HG03060 (cell line): ENCODE data around the gene DYRK1A.
A peak's percentile ranks its signal among the peaks of the same experiment; 100 is the strongest.
"Not testable (repeated sequence)": the region's sequence is repeated elsewhere in the genome, so short reads cannot be mapped to it uniquely, and the experiment has no call there.

Source experiments
- ATAC-seq: cut with Tn5 transposase; IDR thresholded peaks from one replicate; pipeline ENCODE4 v1.9.1; 2021; ENCODE audit warnings: low read depth, moderate number of reproducible peaks; ENCODE audit not compliant: unreplicated experiment

The DYRK1A gene

GRCh38 chr21:37366482-37367316, at the start of gene DYRK1A:
TSS of gene DYRK1A (plus strand) at chr21:37366773. CDS start at chr21:37420375, 53,602 bp downstream.
- peak; percentile 67 for ATAC-seq

- ATAC-seq: no peak
Observed at GRCh38 chr21:37319551-37319950, 47.0 kb upstream of the DYRK1A start.

- ATAC-seq: no peak
Observed at GRCh38 chr21:37322084-37322483, 44.5 kb upstream of the DYRK1A start.

GRCh38 chr21:37324558-37324957, 42.0 kb upstream of the DYRK1A start:
- ATAC-seq: no peak

GRCh38 chr21:37328147-37328546, 38.4 kb upstream of the DYRK1A start:
- ATAC-seq: not testable (repeated sequence)

- ATAC-seq: no peak
Observed at GRCh38 chr21:37331411-37331810, 35.2 kb upstream of the DYRK1A start.

GRCh38 chr21:37335053-37335452, 31.5 kb upstream of the DYRK1A start:
- no peak for ATAC-seq

- ATAC-seq: no peak
Observed at GRCh38 chr21:37337179-37337578, 29.4 kb upstream of the DYRK1A start.

GRCh38 chr21:37337831-37338230, 28.7 kb upstream of the DYRK1A start:
- no peak for ATAC-seq

- ATAC-seq: no peak
Observed at GRCh38 chr21:37338671-37339551, 27.7 kb upstream of the DYRK1A start.

GRCh38 chr21:37339552-37339939, 27.0 kb upstream of the DYRK1A start:
- no peak for ATAC-seq

GRCh38 chr21:37341254-37341960, 25.2 kb upstream of the DYRK1A start:
- no peak for ATAC-seq

GRCh38 chr21:37342046-37342632, 24.4 kb upstream of the DYRK1A start:
- no peak for ATAC-seq

GRCh38 chr21:37346841-37347430, 19.6 kb upstream of the DYRK1A start:
- ATAC-seq: no peak

GRCh38 chr21:37348664-37349063, 17.9 kb upstream of the DYRK1A start:
- no peak for ATAC-seq

GRCh38 chr21:37350472-37350871, 16.1 kb upstream of the DYRK1A start:
- no peak for ATAC-seq

GRCh38 chr21:37356706-37357105, 9.9 kb upstream of the DYRK1A start:
- ATAC-seq: no peak

GRCh38 chr21:37357691-37358090, 8.9 kb upstream of the DYRK1A start:
- ATAC-seq: no peak

GRCh38 chr21:37358397-37358796, 8.2 kb upstream of the DYRK1A start:
- ATAC-seq: no peak

GRCh38 chr21:37363936-37364335, 2.6 kb upstream of the DYRK1A start:
- no peak for ATAC-seq
